NB4 (cell line): ENCODE data around the gene UGT1A4.

Experiments
- CTCF ChIP-seq: IDR thresholded peaks from one replicate; pipeline ENCODE4 v1.5.1; 2012; ENCODE audit warnings: low read depth, low read length
- POLR2A ChIP-seq: IDR thresholded peaks from 2 replicates; pipeline ENCODE4 v1.6.1; 2011; ENCODE audit warnings: mild to moderate bottlenecking; ENCODE audit not compliant: insufficient read length; ENCODE audit errors: extremely low read depth

GRCh38 chr2:233793465-233794127, 75.1 kb downstream of the UGT1A4 start:
- no peak for TF ChIP-seq POLR2A
- no peak for TF ChIP-seq CTCF
